ENCODE data around the gene FAM76B.

DNA sequence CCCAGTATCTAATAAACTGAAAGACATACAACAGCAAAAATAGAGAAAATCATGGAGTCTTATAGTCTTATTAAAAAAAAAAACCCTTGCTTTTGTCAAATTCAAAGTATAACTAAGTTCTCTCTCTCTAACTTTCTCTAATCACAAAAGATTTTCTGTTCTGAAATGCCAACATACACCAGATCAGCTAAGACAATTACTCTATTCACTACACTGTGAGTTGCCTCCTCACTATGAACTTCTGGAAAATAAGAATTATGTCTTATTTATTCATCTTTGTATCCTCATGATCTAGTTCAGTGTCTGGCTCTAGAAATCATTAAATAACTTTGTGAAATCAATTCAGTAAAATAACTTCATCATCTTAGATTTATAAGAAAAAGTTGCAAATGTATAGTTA, 12.7 kb downstream of the FAM76B start:
- TF ChIP-seq, protein P1, sequence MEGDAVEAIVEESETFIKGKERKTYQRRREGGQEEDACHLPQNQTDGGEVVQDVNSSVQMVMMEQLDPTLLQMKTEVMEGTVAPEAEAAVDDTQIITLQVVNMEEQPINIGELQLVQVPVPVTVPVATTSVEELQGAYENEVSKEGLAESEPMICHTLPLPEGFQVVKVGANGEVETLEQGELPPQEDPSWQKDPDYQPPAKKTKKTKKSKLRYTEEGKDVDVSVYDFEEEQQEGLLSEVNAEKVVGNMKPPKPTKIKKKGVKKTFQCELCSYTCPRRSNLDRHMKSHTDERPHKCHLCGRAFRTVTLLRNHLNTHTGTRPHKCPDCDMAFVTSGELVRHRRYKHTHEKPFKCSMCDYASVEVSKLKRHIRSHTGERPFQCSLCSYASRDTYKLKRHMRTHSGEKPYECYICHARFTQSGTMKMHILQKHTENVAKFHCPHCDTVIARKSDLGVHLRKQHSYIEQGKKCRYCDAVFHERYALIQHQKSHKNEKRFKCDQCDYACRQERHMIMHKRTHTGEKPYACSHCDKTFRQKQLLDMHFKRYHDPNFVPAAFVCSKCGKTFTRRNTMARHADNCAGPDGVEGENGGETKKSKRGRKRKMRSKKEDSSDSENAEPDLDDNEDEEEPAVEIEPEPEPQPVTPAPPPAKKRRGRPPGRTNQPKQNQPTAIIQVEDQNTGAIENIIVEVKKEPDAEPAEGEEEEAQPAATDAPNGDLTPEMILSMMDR (IDR thresholded peaks at IDR 0.05) = no peak
- no peak for TF ChIP-seq POLR2A (IDR thresholded peaks at IDR 0.05)
